T-cell (primary cell): ENCODE measurements around the gene GNAT1. TPM values are rescaled to one million over a fixed set of nuclear protein-coding genes. Genes with fewer than 3 reads are reported as not detected.
"Not testable (repeated sequence)": the region's sequence is repeated elsewhere in the genome, so short reads cannot be mapped to it uniquely, and the experiment has no call there.

Experiments
- ATAC-seq, 4 experiments: fragments of 200-7000 bp in 3 of 4; fragments of 150-1000 bp in 1 of 4; cut with Tn5 transposase; replicated peaks in 1 of 4; 1 replicate in 3 of 4; 2 replicates in 1 of 4; pipeline ENCODE4 v1.10.0; 2021; ENCODE audit warnings: moderate library complexity in 3 of 4, mild to moderate bottlenecking in 2 of 4, moderate number of reproducible peaks in 1 of 4
- CTCF ChIA-PET, 2 donors: fragments of 300-600 bp; sonication (Branson Sonifier 250); formaldehyde crosslinking; loops; one replicate each; lab custom pipeline; 2022; ENCODE audit warnings: antibody characterized with exemption in 2 of 2; lab: Charles Lee
- POLR2A ChIA-PET, 2 donors: fragments of 300-600 bp; sonication (Branson Sonifier 250); formaldehyde crosslinking; loops; one replicate each; lab custom pipeline; 2022; ENCODE audit warnings: antibody characterized with exemption in 2 of 2; lab: Charles Lee
- DNase-seq, 35 experiments: peaks; one replicate each; pipeline versions ENCODE4 v3.0.0 to v3.0.0-alpha.2; 2013 to 2023
- H3K27ac ChIP-seq: one replicate; pipeline ENCODE4 v1.5.1; 2013; ENCODE audit warnings: low read length
- H3K27me3 ChIP-seq, 2 experiments: replicated peaks in 1 of 2; 1 replicate in 1 of 2; 2 replicates in 1 of 2; pipeline versions ENCODE4 v1.6.1 to v1.7.0; 2013; ENCODE audit warnings: low read length in 1 of 2, mixed read lengths in 1 of 2; ENCODE audit not compliant: control insufficient read depth in 2 of 2, insufficient read depth in 2 of 2; ENCODE audit errors: extremely low read depth in 1 of 2
- H3K36me3 ChIP-seq, 2 donors: 1 replicate in 1 of 2; 2 replicates in 1 of 2; pipeline versions ENCODE4 v1.6.1 to v1.7.0; 2013; ENCODE audit warnings: low read length in 1 of 2; ENCODE audit not compliant: control insufficient read depth in 2 of 2, insufficient read depth in 1 of 2; ENCODE audit errors: extremely low read depth in 1 of 2
- H3K4me1 ChIP-seq, 2 experiments: 1 replicate in 1 of 2; 2 replicates in 1 of 2; pipeline versions ENCODE4 v1.6.1 to v1.7.0; 2013; ENCODE audit warnings: low read length in 2 of 2, mixed read lengths in 1 of 2; ENCODE audit not compliant: insufficient read depth in 2 of 2, control insufficient read depth in 1 of 2; ENCODE audit errors: extremely low read depth in 1 of 2
- H3K4me3 ChIP-seq, 2 donors: 1 replicate in 1 of 2; 2 replicates in 1 of 2; pipeline versions ENCODE4 v1.5.1 to v1.7.0; 2013; ENCODE audit warnings: mild to moderate bottlenecking in 2 of 2, low read length in 1 of 2, moderate library complexity in 1 of 2; ENCODE audit not compliant: control insufficient read depth in 1 of 2; ENCODE audit errors: extremely low read depth in 1 of 2
- H3K9me3 ChIP-seq: 2 replicates; pipeline ENCODE4 v1.7.0; 2013
- H3K27ac Mint-ChIP-seq, 2 donors: one replicate each; pipeline ENCODE4 v1.8.0; 2020 to 2021; ENCODE audit warnings: mild to moderate bottlenecking in 2 of 2, mixed read lengths in 2 of 2
- H3K27me3 Mint-ChIP-seq, 2 donors: one replicate each; pipeline ENCODE4 v1.8.0; 2021 to 2022; ENCODE audit warnings: mixed read lengths in 2 of 2
- H3K36me3 Mint-ChIP-seq: one replicate; pipeline ENCODE4 v1.8.0; 2021; ENCODE audit warnings: mixed read lengths
- H3K4me1 Mint-ChIP-seq, 3 donors: one replicate each; pipeline ENCODE4 v1.8.0; 2020 to 2022; ENCODE audit warnings: mixed read lengths in 3 of 3, mild to moderate bottlenecking in 1 of 3
- H3K4me3 Mint-ChIP-seq, 3 donors: one replicate each; pipeline ENCODE4 v1.8.0; 2020 to 2022; ENCODE audit warnings: mild to moderate bottlenecking in 3 of 3, mixed read lengths in 3 of 3, moderate library complexity in 3 of 3
- H3K9me3 Mint-ChIP-seq, 3 donors: one replicate each; pipeline ENCODE4 v1.8.0; 2020 to 2022; ENCODE audit warnings: mixed read lengths in 3 of 3
- WGBS: methylation state at CpG from one replicate; pipeline ENCODE4 v1.1.5; 2013; ENCODE audit warnings: missing lambda C conversion rate; ENCODE audit not compliant: insufficient coverage; 5-methylcytosine and 5-hydroxymethylcytosine counted together
- total RNA-seq, 35 experiments: library from RNA in 6 of 35; stranded (reverse) in 6 of 35; fragments of 120-200 nt in 1 of 35; gene quantifications; one replicate each; pipeline versions ENCODE4 v1.2.1 to v1.2.4 and lab custom pipeline; 2013 to 2026

The GNAT1 gene
- total RNA-seq, 5 donors from 2014 or later (not counting 1 experiment from before 2014, with no cell fraction given) = 0.28 TPM; not detected in 4

GRCh38 chr3:50244813-50245212 is 53.4 kb downstream of the GNAT1 start:
- CTCF ChIA-PET = interaction anchor here in 1 of 2 donors (2.2 kb wide), 1 partner anchor 15 kb away, joined by 5 read pairs; no protein-coding TSS in a partner anchor
- H3K4me3 Mint-ChIP-seq = peak overlapping the region in 2 of 3 donors; percentile 37 to 78

GRCh38 chr3:50245251-50245745 is 53.9 kb downstream of the GNAT1 start:
- Mint-ChIP-seq H3K4me3 (peak overlapping the region; percentile 71 to 78 (median 75)), H3K4me1 (peaks cover 85 to 88% (median 85%) of the 10 kb centered on the region in 3 donors), H3K27ac (peak overlapping the region; percentile 88 to 93), H3K9me3 (no peaks in the 10 kb centered on the region), H3K27me3 (no peaks in the 10 kb centered on the region), H3K36me3 (peaks cover 2% of the 10 kb centered on the region)
- no peaks in the 10 kb centered on the region for H3K27me3 ChIP-seq
- peaks cover 48 to 100% of the 10 kb centered on the region in 2 experiments for H3K4me1 ChIP-seq
- H3K4me3 ChIP-seq = peak overlapping the region; percentile 40 to 58
- WGBS = 92% methylated on average over 6 of the region's 16 CpGs
- CTCF ChIA-PET = no interaction called here
- ATAC-seq (no peak), DNase-seq (no peak)
- peaks cover 4 to 47% of the 10 kb centered on the region in 2 donors for H3K36me3 ChIP-seq
- peak overlapping the region; percentile 82 for H3K27ac ChIP-seq
- POLR2A ChIA-PET = no interaction called here
- H3K9me3 ChIP-seq = no peaks in the 10 kb centered on the region

More at GRCh38 chr3:50244813-50245212, 53.4 kb downstream of the GNAT1 start:
- H3K36me3 Mint-ChIP-seq, H3K27me3 ChIP-seq, H3K4me3 ChIP-seq, H3K27me3 Mint-ChIP-seq, DNase-seq, H3K9me3 Mint-ChIP-seq, H3K9me3 ChIP-seq, POLR2A ChIA-PET, ATAC-seq: not testable (repeated sequence)
- peak overlapping the region; percentile 88 to 93 for H3K27ac Mint-ChIP-seq
- peaks cover 4 to 47% of the 10 kb centered on the region in 2 donors for H3K36me3 ChIP-seq
- peaks cover 53 to 100% of the 10 kb centered on the region in 2 experiments for H3K4me1 ChIP-seq
- 92% methylated on average over 2 of the region's 6 CpGs for WGBS
- H3K4me1 Mint-ChIP-seq = peaks cover 85 to 88% (median 86%) of the 10 kb centered on the region in 3 donors
- H3K27ac ChIP-seq = peak overlapping the region; percentile 9

- WGBS = 2% methylated on average over 15 of the region's 25 CpGs
- DNase-seq (peak; percentile 84 to 99 (median 95)), ATAC-seq (peak; percentile 84 to 92 (median 87))
- no peaks in the 10 kb centered on the region for H3K9me3 ChIP-seq
- peak overlapping the region; percentile 40 to 58 for H3K4me3 ChIP-seq
- CTCF ChIA-PET = interaction anchor here (0.6 to 1.9 kb wide), 31 partner anchors 8 to 1139 kb away, joined by 3 to 60 read pairs (median 4); partner anchors contain the start of genes GNAI2 (in 1 of the 2), HYAL3 (in 1 of the 2), IFRD2 (in 1 of the 2) and MANF (in 1 of the 2)
- H3K4me3 Mint-ChIP-seq = peak overlapping the region; percentile 71 to 78 (median 75)
- no peaks in the 10 kb centered on the region for H3K27me3 ChIP-seq
- H3K36me3 ChIP-seq = peaks cover 5 to 48% of the 10 kb centered on the region in 2 donors
- no peaks in the 10 kb centered on the region for H3K9me3 Mint-ChIP-seq
- peak overlapping the region; percentile 82 for H3K27ac ChIP-seq
- peaks cover 3% of the 10 kb centered on the region for H3K36me3 Mint-ChIP-seq
- peaks cover 84 to 89% (median 87%) of the 10 kb centered on the region in 3 donors for H3K4me1 Mint-ChIP-seq
- peaks cover 44 to 100% of the 10 kb centered on the region in 2 experiments for H3K4me1 ChIP-seq
- peak overlapping the region; percentile 88 to 93 for H3K27ac Mint-ChIP-seq
- POLR2A ChIA-PET = interaction anchor here (0.8 to 1.4 kb wide), 3 partner anchors 7 to 51 kb away, joined by 3 to 8 read pairs (median 4); partner anchors contain the start of gene GNAI2 (in 1 of the 2)
- no peaks in the 10 kb centered on the region for H3K27me3 Mint-ChIP-seq
Measured at GRCh38 chr3:50245831-50246516, 54.6 kb downstream of the GNAT1 start.

- Mint-ChIP-seq H3K27me3 (no peaks in the 10 kb centered on the region), H3K4me3 (peak overlapping the region; percentile 71 to 78 (median 75)), H3K36me3 (peaks cover 7% of the 10 kb centered on the region), H3K4me1 (peaks cover 85 to 89% (median 87%) of the 10 kb centered on the region in 3 donors), H3K9me3 (no peaks in the 10 kb centered on the region), H3K27ac (peak overlapping the region; percentile 88 to 93)
- WGBS = 2% methylated on average over 6 of the region's 10 CpGs
- H3K9me3 ChIP-seq = no peaks in the 10 kb centered on the region
- H3K4me1 ChIP-seq = peaks cover 39 to 100% of the 10 kb centered on the region in 2 experiments
- H3K27me3 ChIP-seq = no peaks in the 10 kb centered on the region
- peak overlapping the region; percentile 40 to 58 for H3K4me3 ChIP-seq
- DNase-seq (peak; percentile 48 to 90 (median 79)), ATAC-seq (peak; percentile 83 to 91 (median 88))
- H3K27ac ChIP-seq = peak overlapping the region; percentile 82
- CTCF ChIA-PET = interaction anchor here (0.6 to 1.9 kb wide), 32 partner anchors 9 to 1139 kb away, joined by 3 to 60 read pairs (median 4); partner anchors contain the start of genes GNAI2 (in 1 of the 2), HYAL3 (in 1 of the 2), IFRD2 (in 1 of the 2) and MANF (in 1 of the 2)
- POLR2A ChIA-PET = interaction anchor here (0.8 to 1.4 kb wide), 4 partner anchors 8 to 52 kb away, joined by 3 to 8 read pairs (median 4); partner anchors contain the start of gene GNAI2 (in 1 of the 2)
- H3K36me3 ChIP-seq = peaks cover 5 to 48% of the 10 kb centered on the region in 2 donors
Measured at GRCh38 chr3:50246517-50246954, 55.1 kb downstream of the GNAT1 start.

Other genes starting within 250 kb of the GNAT1 start
- 100 to 1,000 TPM; 293 to 354 (median 316) TPM for gene RBM5, start 102.7 kb upstream of the GNAT1 start, total RNA-seq
- under 1 TPM in 4 of 5 donors, not detected in 1; 0.32 to 0.46 (median 0.36) TPM for gene SEMA3F, start 36.3 kb upstream of the GNAT1 start, total RNA-seq
- gene SLC38A3, start 13.7 kb downstream of the GNAT1 start, total RNA-seq = under 1 TPM in 4 of 5 donors, not detected in 1; 0.29 to 0.98 (median 0.44) TPM
- gene GNAI2, start 44.6 kb downstream of the GNAT1 start, total RNA-seq = 100 to 1,000 TPM; 257 to 313 (median 287) TPM
- gene SEMA3B, start 77.5 kb downstream of the GNAT1 start, total RNA-seq = 1 to 10 TPM in 3 of 5 donors, under 1 TPM in 2; 0.33 to 2.5 (median 1.5) TPM
- not detected for gene LSMEM2, start 87.5 kb downstream of the GNAT1 start, total RNA-seq
- 10 to 100 TPM; 50.0 to 91.2 (median 75.9) TPM for gene IFRD2, start 100.8 kb downstream of the GNAT1 start, total RNA-seq
- gene HYAL3, start 107.8 kb downstream of the GNAT1 start, total RNA-seq = 1 to 10 TPM; 2.6 to 6.2 (median 3.9) TPM
- gene NAA80, start 107.8 kb downstream of the GNAT1 start, total RNA-seq = 10 to 100 TPM; 33.8 to 45.7 (median 43.9) TPM
- gene HYAL1, start 112.0 kb downstream of the GNAT1 start, total RNA-seq = under 1 TPM in 3 of 5 donors, not detected in 2; 0.61 to 0.79 (median 0.69) TPM
- 1 to 10 TPM in 4 of 5 donors, under 1 TPM in 1; 0.50 to 6.8 (median 3.0) TPM for gene HYAL2, start 131.1 kb downstream of the GNAT1 start, total RNA-seq
- 10 to 100 TPM; 14.9 to 33.1 (median 26.8) TPM for gene TUSC2, start 136.6 kb downstream of the GNAT1 start, total RNA-seq
- gene RASSF1, start 149.2 kb downstream of the GNAT1 start, total RNA-seq = 100 to 1,000 TPM in 1 of 5 donors, 10 to 100 TPM in 4; 73.2 to 153 (median 79.6) TPM
- gene ZMYND10, start 154.1 kb downstream of the GNAT1 start, total RNA-seq = 1 to 10 TPM; 1.2 to 6.1 (median 2.9) TPM
- 10 to 100 TPM; 26.6 to 52.2 (median 48.1) TPM for gene NPRL2, start 159.2 kb downstream of the GNAT1 start, total RNA-seq
- 10 to 100 TPM; 25.7 to 45.3 (median 32.7) TPM for gene CYB561D2, start 159.3 kb downstream of the GNAT1 start, total RNA-seq
- gene TMEM115, start 167.9 kb downstream of the GNAT1 start, total RNA-seq = 10 to 100 TPM; 13.9 to 35.2 (median 33.1) TPM